Bronchus fibroblast of lung (primary cell): ENCODE measurements around the gene RRAS2. TPM values are rescaled to one million over a fixed set of nuclear protein-coding genes. Genes with fewer than 3 reads are reported as not detected.

Source experiments
- total RNA-seq: library from RNA; depleted of rRNA; stranded (reverse); fragments of >200 nt; gene quantifications from 2 replicates; pipeline ENCODE4 v1.2.3, GENCODE V29; 2015

Gene RRAS2
- 73.1 and 83.2 TPM in 2 replicates for total RNA-seq

DNA sequence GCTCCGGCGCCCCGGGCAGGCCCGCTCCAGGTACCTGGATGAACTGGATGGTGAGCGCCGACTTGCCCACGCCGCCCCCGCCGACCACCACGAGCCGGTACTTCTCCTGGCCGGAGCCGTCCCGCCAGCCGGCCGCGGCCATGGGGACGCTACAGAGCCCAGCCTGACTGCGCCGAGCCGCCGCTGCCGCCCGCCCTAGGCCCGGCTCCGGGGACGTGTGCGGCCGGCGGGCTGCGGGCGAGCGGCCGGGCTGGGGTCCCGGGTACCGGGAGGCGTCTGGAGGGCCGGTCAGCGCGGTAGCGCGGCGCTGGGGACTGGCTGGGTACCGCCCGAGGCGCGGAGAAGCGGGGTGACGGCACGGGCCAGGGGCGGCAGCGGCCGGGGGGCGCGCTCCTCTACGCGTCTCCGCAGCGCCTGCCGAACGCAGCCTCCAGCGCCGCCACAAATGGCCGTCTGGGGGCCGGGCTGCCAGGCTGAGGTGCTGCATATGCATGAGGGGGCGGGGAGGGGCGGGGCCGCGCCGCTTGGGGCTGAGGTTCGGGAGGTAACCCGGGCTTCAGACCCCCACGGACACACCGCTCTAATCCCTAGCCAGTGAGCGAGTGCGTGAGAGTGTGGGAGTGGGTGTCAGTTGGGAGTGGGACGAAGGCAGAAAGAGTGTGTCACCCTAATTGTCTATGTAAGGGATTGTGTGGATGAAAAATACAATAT lies at the start of gene RRAS2:
RRAS2 (minus strand) TSS at position 455 of the 711 bp plus-strand sequence; CDS start at position 142, 313 bp downstream.

Other genes starting within 250 kb of the RRAS2 start
- gene COPB1, start 140.6 kb upstream of the RRAS2 start, total RNA-seq = 140 and 164 TPM in 2 replicates
- gene PSMA1, start 161.2 kb upstream of the RRAS2 start, total RNA-seq = 153 and 164 TPM in 2 replicates